T-helper 2 cell treated with Interferon-gamma antibody and Interleukin-4, amounts not matched to agents 5 μg/mL and 100 μg/mL, for 36 hours (primary cell): Measurements from ENCODE around the gene GGPS1.
A peak's percentile ranks its signal among the peaks of the same experiment; 100 is the strongest.

Experiments
- DNase-seq: peaks from one replicate; pipeline ENCODE4 v3.0.0; 2021; ENCODE audit warnings: low spot score
- H3K27ac Mint-ChIP-seq: one replicate; pipeline ENCODE4 v1.8.0; 2021; ENCODE audit warnings: mild to moderate bottlenecking, mixed read lengths
- H3K27me3 Mint-ChIP-seq: one replicate; pipeline ENCODE4 v1.8.0; 2021; ENCODE audit warnings: low read depth, mixed read lengths
- H3K36me3 Mint-ChIP-seq: one replicate; pipeline ENCODE4 v1.8.0; 2021; ENCODE audit warnings: low read depth, mixed read lengths
- H3K4me1 Mint-ChIP-seq: one replicate; pipeline ENCODE4 v1.8.0; 2021; ENCODE audit warnings: low read depth, mixed read lengths
- H3K4me3 Mint-ChIP-seq: one replicate; pipeline ENCODE4 v1.8.0; 2022; ENCODE audit warnings: mild to moderate bottlenecking, moderate library complexity, mixed read lengths
- H3K9me3 Mint-ChIP-seq: one replicate; pipeline ENCODE4 v1.8.0; 2021; ENCODE audit warnings: mixed read lengths

GGPS1 gene

GRCh38 chr1:235315173-235315572, 13.2 kb upstream of the GGPS1 start:
- Mint-ChIP-seq H3K27ac (no peak overlapping the region), H3K36me3 (peaks cover 28% of the 10 kb centered on the region), H3K27me3 (no peaks in the 10 kb centered on the region), H3K4me1 (peaks cover 47% of the 10 kb centered on the region), H3K9me3 (no peaks in the 10 kb centered on the region), H3K4me3 (no peak overlapping the region)
- no peak for DNase-seq

- no peak overlapping the region for H3K4me3 Mint-ChIP-seq
- H3K36me3 Mint-ChIP-seq, result peaks cover 33% of the 10 kb centered on the region
- H3K4me1 Mint-ChIP-seq, result peaks cover 47% of the 10 kb centered on the region
- no peaks in the 10 kb centered on the region for H3K27me3 Mint-ChIP-seq
- no peak overlapping the region for H3K27ac Mint-ChIP-seq
- DNase-seq, result no peak
- H3K9me3 Mint-ChIP-seq, result no peaks in the 10 kb centered on the region
These were observed 12.6 kb upstream of the GGPS1 start for GRCh38 chr1:235315735-235316134.

GRCh38 chr1:235317168-235317567, 11.2 kb upstream of the GGPS1 start:
- no peaks in the 10 kb centered on the region for H3K27me3 Mint-ChIP-seq
- peaks cover 31% of the 10 kb centered on the region for H3K36me3 Mint-ChIP-seq
- no peak overlapping the region for H3K27ac Mint-ChIP-seq

GRCh38 chr1:235319255-235319654, 9.1 kb upstream of the GGPS1 start:
- Mint-ChIP-seq H3K36me3 (peaks cover 37% of the 10 kb centered on the region), H3K4me3 (no peak overlapping the region), H3K27me3 (no peaks in the 10 kb centered on the region), H3K4me1 (peaks cover 49% of the 10 kb centered on the region), H3K27ac (no peak overlapping the region), H3K9me3 (no peaks in the 10 kb centered on the region)
- no peak for DNase-seq

More at GRCh38 chr1:235317168-235317567, 11.2 kb upstream of the GGPS1 start:
- no peak overlapping the region for H3K4me3 Mint-ChIP-seq
- DNase-seq, result no peak
- peaks cover 55% of the 10 kb centered on the region for H3K4me1 Mint-ChIP-seq
- no peaks in the 10 kb centered on the region for H3K9me3 Mint-ChIP-seq

GRCh38 chr1:235320521-235321179, 7.7 kb upstream of the GGPS1 start:
- Mint-ChIP-seq H3K27ac (peak overlapping the region; percentile 43), H3K4me3 (no peak overlapping the region), H3K4me1 (peaks cover 47% of the 10 kb centered on the region), H3K27me3 (no peaks in the 10 kb centered on the region), H3K9me3 (no peaks in the 10 kb centered on the region), H3K36me3 (peaks cover 39% of the 10 kb centered on the region)
- DNase-seq, result no peak

- peaks cover 38% of the 10 kb centered on the region for H3K36me3 Mint-ChIP-seq
- H3K27ac Mint-ChIP-seq, result no peak overlapping the region
- H3K9me3 Mint-ChIP-seq, result no peaks in the 10 kb centered on the region
- no peaks in the 10 kb centered on the region for H3K27me3 Mint-ChIP-seq
- H3K4me3 Mint-ChIP-seq, result peak overlapping the region; percentile 72
- peaks cover 40% of the 10 kb centered on the region for H3K4me1 Mint-ChIP-seq
- DNase-seq, result no peak
These were observed 4.1 kb upstream of the GGPS1 start for GRCh38 chr1:235324296-235324695.

- DNase-seq, result no peak
- H3K36me3 Mint-ChIP-seq, result peaks cover 36% of the 10 kb centered on the region
- no peaks in the 10 kb centered on the region for H3K27me3 Mint-ChIP-seq
- peak overlapping the region; percentile 97 for H3K4me3 Mint-ChIP-seq
- H3K27ac Mint-ChIP-seq, result peak overlapping the region; percentile 56
- H3K9me3 Mint-ChIP-seq, result no peaks in the 10 kb centered on the region
- H3K4me1 Mint-ChIP-seq, result peaks cover 40% of the 10 kb centered on the region
These were observed 3.2 kb upstream of the GGPS1 start for GRCh38 chr1:235325139-235325538.

GRCh38 chr1:235325854-235326253, 2.5 kb upstream of the GGPS1 start:
- DNase-seq, result no peak
- H3K27ac Mint-ChIP-seq, result peak overlapping the region; percentile 92
- H3K36me3 Mint-ChIP-seq, result peaks cover 34% of the 10 kb centered on the region
- no peaks in the 10 kb centered on the region for H3K9me3 Mint-ChIP-seq
- H3K27me3 Mint-ChIP-seq, result no peaks in the 10 kb centered on the region
- peak overlapping the region; percentile 97 for H3K4me3 Mint-ChIP-seq
- peaks cover 40% of the 10 kb centered on the region for H3K4me1 Mint-ChIP-seq

GRCh38 chr1:235326719-235327558, 1.4 kb upstream of the GGPS1 start:
- Mint-ChIP-seq H3K36me3 (peaks cover 39% of the 10 kb centered on the region), H3K27ac (peak overlapping the region; percentile 97), H3K4me3 (peak overlapping the region; percentile 97), H3K27me3 (no peaks in the 10 kb centered on the region), H3K9me3 (no peaks in the 10 kb centered on the region), H3K4me1 (peaks cover 43% of the 10 kb centered on the region)
- peak; percentile 72 for DNase-seq

GRCh38 chr1:235327559-235328270, 655 bp upstream of the GGPS1 start, which contains the start of gene ARID4B:
Gene ARID4B, minus strand, starts transcription at chr1:235328179. Its CDS starts 1,260 bp downstream, at chr1:235326919.
- Mint-ChIP-seq H3K4me1 (peaks cover 41% of the 10 kb centered on the region), H3K27ac (peak within 1 kb of the TSS; percentile 97), H3K9me3 (no peaks in the 10 kb centered on the region), H3K27me3 (no peaks in the 10 kb centered on the region), H3K4me3 (peak within 1 kb of the TSS; percentile 97), H3K36me3 (peaks cover 33% of the 10 kb centered on the region)
- DNase-seq, result no peak

- peak; percentile 50 for DNase-seq
- Mint-ChIP-seq H3K4me1 (peaks cover 42% of the 10 kb centered on the region), H3K36me3 (peaks cover 30% of the 10 kb centered on the region), H3K27me3 (no peaks in the 10 kb centered on the region), H3K27ac (no peak overlapping the region), H3K9me3 (no peaks in the 10 kb centered on the region), H3K4me3 (no peak overlapping the region)
These were observed 951 bp downstream of the GGPS1 start for GRCh38 chr1:235329139-235329902.

GRCh38 chr1:235330918-235331285, 2.5 kb downstream of the GGPS1 start:
- Mint-ChIP-seq H3K27ac (peak overlapping the region; percentile 48), H3K9me3 (no peaks in the 10 kb centered on the region), H3K27me3 (no peaks in the 10 kb centered on the region), H3K4me3 (no peak overlapping the region), H3K4me1 (peaks cover 34% of the 10 kb centered on the region), H3K36me3 (peaks cover 24% of the 10 kb centered on the region)
- no peak for DNase-seq

- Mint-ChIP-seq H3K27me3 (no peaks in the 10 kb centered on the region), H3K9me3 (no peaks in the 10 kb centered on the region), H3K4me1 (peaks cover 34% of the 10 kb centered on the region), H3K36me3 (peaks cover 20% of the 10 kb centered on the region), H3K27ac (no peak overlapping the region), H3K4me3 (no peak overlapping the region)
- DNase-seq, result no peak
These were observed 3.0 kb downstream of the GGPS1 start for GRCh38 chr1:235331401-235331800.
